DND-41 (cell line): ENCODE results near the gene DNAJB13.

ENCODE experiments used
- ATAC-seq: fragments of 200-7000 bp; cut with Tn5 transposase; 3 replicates; pipeline ENCODE4 v1.9.1; 2021; ENCODE audit warnings: low read depth; ENCODE audit not compliant: insufficient read depth
- DNase-seq: peaks from one replicate; pipeline ENCODE4 v3.0.0-alpha.2; 2020
- H2AFZ ChIP-seq: 2 replicates; pipeline ENCODE4 v1.6.0; 2012; ENCODE audit warnings: low read depth, low read length
- H3K27ac ChIP-seq: 2 replicates; pipeline ENCODE4 v1.5.1; 2012; ENCODE audit warnings: low read length, inconsistent platforms
- H3K27me3 ChIP-seq: fragments of 200-600 bp; sonication (generic); 2 replicates; pipeline ENCODE4 v1.6.0; 2012; ENCODE audit warnings: low read length, mild to moderate bottlenecking, inconsistent platforms; ENCODE audit not compliant: insufficient read depth, poor library complexity
- H3K36me3 ChIP-seq: 2 replicates; pipeline ENCODE4 v1.5.1; 2012; ENCODE audit warnings: low read length, inconsistent platforms; ENCODE audit not compliant: insufficient read depth
- H3K4me1 ChIP-seq: 2 replicates; pipeline ENCODE4 v1.5.1; 2012; ENCODE audit warnings: mild to moderate bottlenecking, low read length; ENCODE audit not compliant: insufficient read depth
- H3K4me2 ChIP-seq: 2 replicates; pipeline ENCODE4 v1.6.0; 2012; ENCODE audit warnings: mild to moderate bottlenecking, moderate library complexity, low read length, inconsistent platforms; ENCODE audit not compliant: insufficient read depth
- H3K4me3 ChIP-seq, 2 experiments: fragments of 200-600 bp in 1 of 2; shearing (Covaris generic) in 1 of 2; 2 replicates each; pipeline ENCODE4 v1.5.1; 2012 to 2016; ENCODE audit warnings: inconsistent platforms in 2 of 2, low read length in 2 of 2, mild to moderate bottlenecking in 2 of 2, low read depth in 1 of 2, moderate library complexity in 1 of 2
- H3K79me2 ChIP-seq: 2 replicates; pipeline ENCODE4 v1.6.0; 2012; ENCODE audit warnings: low read length, inconsistent platforms; ENCODE audit not compliant: insufficient read depth
- H3K9ac ChIP-seq: 2 replicates; pipeline ENCODE4 v1.6.0; 2012; ENCODE audit warnings: low read depth, mild to moderate bottlenecking, inconsistent platforms, low read length, moderate library complexity
- H3K9me3 ChIP-seq: 2 replicates; pipeline ENCODE4 v1.5.1; 2012; ENCODE audit warnings: low read length, moderate library complexity, mild to moderate bottlenecking, inconsistent platforms; ENCODE audit not compliant: insufficient read depth, severe bottlenecking
- H4K20me1 ChIP-seq: 2 replicates; pipeline ENCODE4 v1.6.0; 2012; ENCODE audit warnings: low read length; ENCODE audit not compliant: insufficient read depth
- EZH2 ChIP-seq: IDR thresholded peaks from 3 replicates; pipeline ENCODE4 v1.6.1; 2012; ENCODE audit warnings: borderline replicate concordance, low read depth, mild to moderate bottlenecking, moderate library complexity, low read length, inconsistent platforms; ENCODE audit not compliant: severe bottlenecking
- TF ChIP-seq, protein P1 (sequence below): IDR thresholded peaks from 2 replicates; pipeline ENCODE4 v1.5.1; 2012; ENCODE audit warnings: borderline replicate concordance, low read length, moderate library complexity, mild to moderate bottlenecking; ENCODE audit not compliant: poor library complexity, severe bottlenecking; ENCODE audit errors: extremely low read depth

DNAJB13 gene

GRCh38 chr11:73980001-73980961 is 29.5 kb downstream of the DNAJB13 start:
- peak overlapping the region; percentile 87 for H3K9ac ChIP-seq
- peaks cover 66% of the 10 kb centered on the region for H3K36me3 ChIP-seq
- H4K20me1 ChIP-seq = peaks cover 36% of the 10 kb centered on the region

DNA sequence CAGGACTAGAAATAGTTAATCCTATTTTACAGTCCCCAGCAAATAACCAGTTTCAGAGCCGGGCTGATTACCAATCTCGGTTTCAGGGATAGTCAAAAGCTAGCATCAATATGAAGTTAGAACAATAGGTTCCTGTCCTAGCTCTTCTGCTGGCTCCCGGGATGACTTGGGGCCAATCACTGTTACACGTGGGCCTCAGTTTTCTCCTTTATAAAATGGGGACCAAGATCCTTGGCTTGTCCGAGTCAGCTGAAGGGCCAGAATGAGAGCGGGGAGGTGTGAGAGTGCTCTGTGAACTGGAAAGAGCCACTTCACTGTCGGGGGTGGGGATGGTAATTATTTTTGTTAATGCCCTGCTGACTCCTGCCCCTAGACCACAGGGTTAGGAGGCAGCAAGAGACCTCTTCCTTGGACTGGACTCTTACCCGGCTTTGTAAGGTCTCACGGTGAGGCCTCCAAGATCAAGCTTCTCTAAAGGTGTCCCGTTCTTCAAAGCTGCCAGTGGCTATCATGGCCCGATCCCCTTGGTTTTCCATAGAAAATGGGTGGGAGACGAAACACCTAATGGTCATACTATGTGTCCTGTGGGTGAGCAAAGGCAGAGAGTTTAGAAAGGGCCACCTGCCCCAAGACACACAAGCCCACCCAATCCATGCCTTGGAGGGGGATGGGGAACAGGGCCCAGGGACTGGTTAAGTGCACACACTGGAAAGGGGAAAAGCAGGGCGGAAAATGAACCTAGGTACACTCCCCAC is 30.4 kb downstream of the DNAJB13 start:
- Histone ChIP-seq H3K4me3 (peak overlapping the region; percentile 68 to 70), H3K4me1 (peaks cover 59% of the 10 kb centered on the region), H2AFZ (no peak overlapping the region), H3K9ac (peak overlapping the region; percentile 87), H3K4me2 (peak overlapping the region; percentile 90), H3K27me3 (no peaks in the 10 kb centered on the region), H3K79me2 (peaks cover 41% of the 10 kb centered on the region), H4K20me1 (peaks cover 33% of the 10 kb centered on the region; the same call in 1 of the 2 replicates), H3K36me3 (peaks cover 56% of the 10 kb centered on the region), H3K9me3 (no peaks in the 10 kb centered on the region), H3K27ac (peak overlapping the region; percentile 99)
- ATAC-seq = no peak
- TF ChIP-seq, protein P1, sequence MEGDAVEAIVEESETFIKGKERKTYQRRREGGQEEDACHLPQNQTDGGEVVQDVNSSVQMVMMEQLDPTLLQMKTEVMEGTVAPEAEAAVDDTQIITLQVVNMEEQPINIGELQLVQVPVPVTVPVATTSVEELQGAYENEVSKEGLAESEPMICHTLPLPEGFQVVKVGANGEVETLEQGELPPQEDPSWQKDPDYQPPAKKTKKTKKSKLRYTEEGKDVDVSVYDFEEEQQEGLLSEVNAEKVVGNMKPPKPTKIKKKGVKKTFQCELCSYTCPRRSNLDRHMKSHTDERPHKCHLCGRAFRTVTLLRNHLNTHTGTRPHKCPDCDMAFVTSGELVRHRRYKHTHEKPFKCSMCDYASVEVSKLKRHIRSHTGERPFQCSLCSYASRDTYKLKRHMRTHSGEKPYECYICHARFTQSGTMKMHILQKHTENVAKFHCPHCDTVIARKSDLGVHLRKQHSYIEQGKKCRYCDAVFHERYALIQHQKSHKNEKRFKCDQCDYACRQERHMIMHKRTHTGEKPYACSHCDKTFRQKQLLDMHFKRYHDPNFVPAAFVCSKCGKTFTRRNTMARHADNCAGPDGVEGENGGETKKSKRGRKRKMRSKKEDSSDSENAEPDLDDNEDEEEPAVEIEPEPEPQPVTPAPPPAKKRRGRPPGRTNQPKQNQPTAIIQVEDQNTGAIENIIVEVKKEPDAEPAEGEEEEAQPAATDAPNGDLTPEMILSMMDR = no peak
- no peak for TF ChIP-seq EZH2
- DNase-seq = no peak

More at GRCh38 chr11:73980001-73980961, 29.5 kb downstream of the DNAJB13 start:
- peaks cover 62% of the 10 kb centered on the region for H3K4me1 ChIP-seq
- peak overlapping the region; percentile 99 for H3K27ac ChIP-seq
- peak overlapping the region; percentile 90 for H3K4me2 ChIP-seq
- H3K79me2 ChIP-seq = peaks cover 41% of the 10 kb centered on the region
- H3K4me3 ChIP-seq = peak overlapping the region in 1 of 2 experiments; percentile 68; a peak in 2 of 4 replicates
- DNase-seq = peak; percentile 80
- TF ChIP-seq, protein P1 = no peak
- no peak for TF ChIP-seq EZH2
- H3K27me3 ChIP-seq = no peaks in the 10 kb centered on the region
- H3K9me3 ChIP-seq = no peaks in the 10 kb centered on the region
- peak; percentile 23 for ATAC-seq
- no peak overlapping the region for H2AFZ ChIP-seq

DNA sequence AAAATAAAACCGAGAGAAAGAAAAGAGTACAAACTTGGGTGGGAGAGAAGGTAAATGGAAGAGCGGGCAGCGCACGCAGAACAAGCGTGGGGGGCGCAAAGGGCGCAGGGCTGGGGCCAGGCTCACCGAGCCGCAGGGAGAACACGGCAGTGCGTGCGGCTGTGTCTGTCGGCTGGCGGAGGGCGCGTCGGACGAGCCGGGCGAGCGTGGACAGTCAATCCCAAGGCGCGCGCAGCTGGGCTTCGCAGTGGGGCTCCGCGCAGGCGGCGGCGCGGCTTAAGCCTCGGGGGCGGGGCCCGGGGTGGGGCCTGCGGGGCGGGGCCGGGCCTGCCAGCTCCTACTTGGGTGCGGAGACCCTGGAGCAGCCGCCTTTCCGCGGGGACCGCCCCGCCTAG is 31.8 kb downstream of the DNAJB13 start, which contains the start of gene UCP2:
Gene UCP2, minus strand, starts transcription at position 249 of the 395 bp plus-strand sequence. CDS start 4,465 bp downstream, outside the sequence.
- Histone ChIP-seq H3K9me3 (no peaks in the 10 kb centered on the region), H3K9ac (peak within 1 kb of the TSS; percentile 87), H3K79me2 (peaks cover 41% of the 10 kb centered on the region), H2AFZ (peak within 1 kb of the TSS; percentile 90), H3K4me2 (peak within 1 kb of the TSS; percentile 90), H3K4me3 (peak within 1 kb of the TSS; percentile 68 to 70), H3K4me1 (peaks cover 59% of the 10 kb centered on the region), H4K20me1 (peaks cover 28% of the 10 kb centered on the region; the same call in 1 of the 2 replicates), H3K27me3 (no peaks in the 10 kb centered on the region), H3K36me3 (peaks cover 43% of the 10 kb centered on the region), H3K27ac (peak within 1 kb of the TSS; percentile 99)
- ATAC-seq (peak; percentile 77), DNase-seq (peak; percentile 92)
- TF ChIP-seq, protein P1 = no peak
- TF ChIP-seq EZH2 = no peak
